ENCODE results near the gene WNT11.

WNT11 gene

GRCh38 chr11:76209973-76210930 lies 4.0 kb upstream of the WNT11 start:
- Histone ChIP-seq H3K27ac (ENCODE audit: low read depth, low read length) (no peak overlapping the region), H3K4me2 (ENCODE audit: low read length) (peak overlapping the region; percentile 42), H3K4me3 (ENCODE audit: low read length) (no peak overlapping the region), H3K9ac (ENCODE audit: low read length) (peak overlapping the region; percentile 19), H2BK120ac (ENCODE audit: low read depth, low read length) (no peak overlapping the region), H4K8ac (ENCODE audit: low read depth, low read length) (no peak overlapping the region), H3K79me2 (ENCODE audit: control insufficient read depth, insufficient read depth, low read length) (no peaks in the 10 kb centered on the region), H3K36me3 (ENCODE audit: control insufficient read depth, insufficient read depth, low read length) (no peaks in the 10 kb centered on the region), H2BK15ac (replicated peaks; ENCODE audit: low read depth) (no peak overlapping the region), H3K23ac (ENCODE audit: low read length) (no peak overlapping the region), H3K18ac (ENCODE audit: low read length) (no peak overlapping the region), H4K5ac (ENCODE audit: low read length) (no peak overlapping the region), H3K79me1 (ENCODE audit: low read length) (no peaks in the 10 kb centered on the region), H3K4ac (ENCODE audit: low read depth, low read length) (no peak overlapping the region), H3K27me3 (ENCODE audit: insufficient read depth, low read length, poor library complexity) (peaks cover 47% of the 10 kb centered on the region), H3K4me1 (ENCODE audit: control insufficient read depth, low read depth, low read length) (peaks cover 4% of the 10 kb centered on the region), H2AK5ac (ENCODE audit: low read length) (no peak overlapping the region), H3K56ac (ENCODE audit: low read length) (peak overlapping the region; percentile 56), H2BK5ac (ENCODE audit: low read length) (no peak overlapping the region)
- DNase-seq: peak; percentile 38
- WGBS (ENCODE audit: extremely low coverage, insufficient coverage, low lambda C conversion rate): no CpG with 5 or more reads among the region's 111 CpGs

DNA sequence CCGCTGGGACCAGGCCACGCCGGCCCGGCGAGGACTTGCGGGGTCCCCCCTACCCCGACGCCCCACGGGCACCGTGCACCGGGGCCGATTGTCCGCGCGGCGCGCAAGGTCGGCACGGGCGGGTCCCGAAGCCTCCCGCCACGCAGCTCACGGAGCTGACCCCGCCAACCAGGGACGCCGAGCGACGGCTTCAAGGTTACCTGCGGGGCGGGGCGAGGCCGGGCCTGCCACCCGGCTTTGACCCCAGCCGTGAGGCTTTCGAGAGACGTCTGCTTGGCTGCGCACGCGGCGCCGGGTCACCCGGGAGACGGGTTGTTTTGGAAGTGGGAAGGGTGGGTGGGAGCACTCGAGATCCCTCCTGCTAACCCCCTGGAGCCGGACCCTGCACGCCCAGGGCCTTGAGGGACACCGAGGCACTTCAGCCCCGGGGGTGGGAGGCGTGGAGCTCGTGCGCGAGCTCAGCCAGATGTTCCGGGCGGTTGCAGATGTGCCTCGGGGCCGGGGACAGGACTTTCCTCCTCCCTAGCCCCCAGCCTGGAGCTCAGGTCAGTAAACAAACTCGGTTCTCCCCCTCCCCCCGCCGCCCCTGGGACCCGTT lies 3.2 kb upstream of the WNT11 start:
- Histone ChIP-seq H3K9ac (ENCODE audit: low read length) (peak overlapping the region; percentile 48), H3K4me3 (ENCODE audit: low read length) (no peak overlapping the region), H3K79me2 (ENCODE audit: control insufficient read depth, insufficient read depth, low read length) (no peaks in the 10 kb centered on the region), H3K79me1 (ENCODE audit: low read length) (no peaks in the 10 kb centered on the region), H3K4me1 (ENCODE audit: control insufficient read depth, low read depth, low read length) (peaks cover 4% of the 10 kb centered on the region), H3K56ac (ENCODE audit: low read length) (peak overlapping the region; percentile 67), H3K4me2 (ENCODE audit: low read length) (peak overlapping the region; percentile 29), H2AK5ac (ENCODE audit: low read length) (no peak overlapping the region), H3K4ac (ENCODE audit: low read depth, low read length) (no peak overlapping the region), H3K27me3 (ENCODE audit: insufficient read depth, low read length, poor library complexity) (peaks cover 52% of the 10 kb centered on the region), H3K36me3 (ENCODE audit: control insufficient read depth, insufficient read depth, low read length) (no peaks in the 10 kb centered on the region), H4K5ac (ENCODE audit: low read length) (no peak overlapping the region), H3K27ac (ENCODE audit: low read depth, low read length) (no peak overlapping the region), H3K18ac (ENCODE audit: low read length) (no peak overlapping the region), H2BK5ac (ENCODE audit: low read length) (no peak overlapping the region), H2BK120ac (ENCODE audit: low read depth, low read length) (no peak overlapping the region), H2BK15ac (replicated peaks; ENCODE audit: low read depth) (no peak overlapping the region), H4K8ac (ENCODE audit: low read depth, low read length) (no peak overlapping the region), H3K23ac (ENCODE audit: low read length) (no peak overlapping the region)
- DNase-seq: peak; percentile 49
- WGBS (ENCODE audit: extremely low coverage, insufficient coverage, low lambda C conversion rate): no CpG with 5 or more reads among the region's 61 CpGs

DNA sequence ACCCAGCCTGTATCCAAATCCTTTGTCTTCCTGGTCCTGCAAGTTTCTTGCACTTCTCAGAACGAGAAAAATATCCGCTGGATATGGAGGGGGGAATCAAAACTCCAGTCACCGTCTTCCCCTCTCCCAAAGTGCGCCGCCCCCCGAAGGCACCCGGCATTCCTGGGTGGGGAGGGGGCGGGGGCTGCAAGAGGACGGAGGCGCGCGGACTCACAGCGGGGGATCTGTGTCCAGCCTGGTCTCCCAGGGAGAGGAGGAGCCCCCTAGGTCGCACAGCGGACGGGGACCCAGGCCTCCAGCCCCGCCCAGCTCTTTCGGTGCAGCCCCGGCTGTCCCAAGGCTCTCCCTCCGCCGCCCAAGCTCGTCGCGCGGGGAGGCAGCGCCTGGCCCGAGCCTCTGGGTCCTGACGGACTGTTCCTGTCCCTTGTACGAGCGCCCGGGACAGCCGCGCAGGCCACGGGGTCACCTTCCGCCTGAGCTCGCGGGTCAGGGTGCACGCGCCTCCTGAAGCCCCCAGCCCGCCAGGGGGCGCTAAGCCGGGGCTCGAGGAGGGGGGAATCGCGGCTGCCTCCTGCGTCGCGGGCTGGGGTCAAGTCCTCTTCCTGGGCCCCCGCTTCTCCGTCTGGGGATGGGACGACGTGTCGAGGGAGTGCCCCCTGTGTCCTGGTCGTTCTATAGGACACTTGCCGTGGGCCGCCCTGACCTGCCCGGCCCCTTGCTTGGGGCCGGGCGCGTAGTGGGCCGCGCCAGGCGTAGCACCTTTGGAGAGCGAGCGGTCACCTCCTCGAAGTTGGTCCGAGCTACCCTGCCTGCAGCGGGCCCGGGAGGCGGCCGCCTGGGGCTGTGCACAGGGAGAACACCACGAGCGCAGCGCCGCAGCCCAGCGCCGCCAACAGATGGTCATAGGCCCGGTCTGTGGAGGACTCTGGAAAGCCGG lies 2.4 kb upstream of the WNT11 start:
- Histone ChIP-seq H4K8ac (ENCODE audit: low read depth, low read length) (no peak overlapping the region), H3K79me2 (ENCODE audit: control insufficient read depth, insufficient read depth, low read length) (no peaks in the 10 kb centered on the region), H4K5ac (ENCODE audit: low read length) (no peak overlapping the region), H2AK5ac (ENCODE audit: low read length) (no peak overlapping the region), H3K4me2 (ENCODE audit: low read length) (peak overlapping the region; percentile 66), H2BK120ac (ENCODE audit: low read depth, low read length) (no peak overlapping the region), H3K4ac (ENCODE audit: low read depth, low read length) (no peak overlapping the region), H2BK5ac (ENCODE audit: low read length) (no peak overlapping the region), H3K79me1 (ENCODE audit: low read length) (no peaks in the 10 kb centered on the region), H3K18ac (ENCODE audit: low read length) (no peak overlapping the region), H3K27ac (ENCODE audit: low read depth, low read length) (no peak overlapping the region), H3K23ac (ENCODE audit: low read length) (no peak overlapping the region), H3K9ac (ENCODE audit: low read length) (peak overlapping the region; percentile 58), H3K27me3 (ENCODE audit: insufficient read depth, low read length, poor library complexity) (peaks cover 52% of the 10 kb centered on the region), H3K4me1 (ENCODE audit: control insufficient read depth, low read depth, low read length) (peaks cover 4% of the 10 kb centered on the region), H3K56ac (ENCODE audit: low read length) (peak overlapping the region; percentile 67), H3K4me3 (ENCODE audit: low read length) (no peak overlapping the region), H2BK15ac (replicated peaks; ENCODE audit: low read depth) (no peak overlapping the region), H3K36me3 (ENCODE audit: control insufficient read depth, insufficient read depth, low read length) (no peaks in the 10 kb centered on the region)
- peak; percentile 78 for DNase-seq
- WGBS (ENCODE audit: extremely low coverage, insufficient coverage, low lambda C conversion rate): no CpG with 5 or more reads among the region's 79 CpGs

DNA sequence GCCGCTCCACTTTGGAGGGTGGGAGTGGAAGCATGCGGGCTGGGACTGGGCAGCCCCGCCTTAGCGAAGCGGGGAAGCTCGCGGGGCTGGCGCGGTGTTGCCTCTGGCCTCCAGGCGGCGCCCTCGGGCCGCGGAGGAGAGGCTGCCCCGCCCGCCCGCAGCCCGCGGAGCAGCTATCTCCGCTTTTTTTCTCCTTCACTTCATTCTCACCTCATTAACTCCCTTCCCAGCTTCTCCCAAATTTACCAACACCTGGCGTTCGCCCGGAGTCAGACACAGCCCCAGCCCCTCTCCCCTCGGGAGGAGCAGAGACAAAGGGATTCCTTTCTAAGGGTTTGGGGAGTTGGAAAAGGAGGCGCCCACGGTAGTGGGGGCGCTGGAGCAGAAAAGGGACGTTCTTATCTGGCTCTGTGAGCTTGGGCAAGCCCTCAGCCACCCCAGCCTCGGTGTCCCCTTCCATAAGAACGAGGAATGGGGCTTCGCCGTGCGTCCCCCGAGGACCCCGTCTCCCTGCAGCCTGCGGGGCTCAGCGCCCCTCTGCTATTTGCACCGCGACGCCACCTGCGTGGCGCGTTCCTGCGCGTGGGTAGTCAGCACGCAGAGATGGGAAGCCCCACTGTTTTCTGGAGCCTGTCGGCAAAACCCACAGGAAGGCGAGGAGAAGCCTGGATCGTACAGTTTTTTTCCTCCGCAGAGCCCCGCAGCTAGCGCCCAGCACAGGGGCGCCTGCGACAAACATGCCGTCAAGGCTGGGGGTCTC lies 1.5 kb upstream of the WNT11 start:
- Histone ChIP-seq H2BK5ac (ENCODE audit: low read length) (no peak overlapping the region), H3K27ac (ENCODE audit: low read depth, low read length) (no peak overlapping the region), H3K4me3 (ENCODE audit: low read length) (no peak overlapping the region), H3K18ac (ENCODE audit: low read length) (no peak overlapping the region), H4K8ac (ENCODE audit: low read depth, low read length) (no peak overlapping the region), H4K5ac (ENCODE audit: low read length) (no peak overlapping the region), H3K23ac (ENCODE audit: low read length) (no peak overlapping the region), H2BK15ac (replicated peaks; ENCODE audit: low read depth) (no peak overlapping the region), H3K56ac (ENCODE audit: low read length) (peak overlapping the region; percentile 70), H3K79me1 (ENCODE audit: low read length) (no peaks in the 10 kb centered on the region), H3K4ac (ENCODE audit: low read depth, low read length) (no peak overlapping the region), H3K79me2 (ENCODE audit: control insufficient read depth, insufficient read depth, low read length) (no peaks in the 10 kb centered on the region), H2BK120ac (ENCODE audit: low read depth, low read length) (no peak overlapping the region), H3K27me3 (ENCODE audit: insufficient read depth, low read length, poor library complexity) (peaks cover 52% of the 10 kb centered on the region), H3K4me2 (ENCODE audit: low read length) (peak overlapping the region; percentile 66), H3K9ac (ENCODE audit: low read length) (no peak overlapping the region), H3K36me3 (ENCODE audit: control insufficient read depth, insufficient read depth, low read length) (no peaks in the 10 kb centered on the region), H2AK5ac (ENCODE audit: low read length) (no peak overlapping the region), H3K4me1 (ENCODE audit: control insufficient read depth, low read depth, low read length) (peaks cover 4% of the 10 kb centered on the region)
- no CpG with 5 or more reads among the region's 55 CpGs for WGBS (ENCODE audit: extremely low coverage, insufficient coverage, low lambda C conversion rate)
- peak; percentile 92 for DNase-seq

GRCh38 chr11:76206077-76206326 lies 300 bp downstream of the WNT11 start:
- no peaks in the 10 kb centered on the region for H3K79me1 ChIP-seq (ENCODE audit: low read length)
- no peak overlapping the region for H2BK120ac ChIP-seq (ENCODE audit: low read depth, low read length)
- peak overlapping the region; percentile 64 for H3K56ac ChIP-seq (ENCODE audit: low read length)
- WGBS (ENCODE audit: extremely low coverage, insufficient coverage, low lambda C conversion rate): no CpG with 5 or more reads among the region's 18 CpGs
- H2BK5ac ChIP-seq (ENCODE audit: low read length): no peak overlapping the region
- DNase-seq: no peak
- no peak overlapping the region for H4K5ac ChIP-seq (ENCODE audit: low read length)
- peak overlapping the region; percentile 42 for H3K9ac ChIP-seq (ENCODE audit: low read length)
- no peaks in the 10 kb centered on the region for H3K79me2 ChIP-seq (ENCODE audit: control insufficient read depth, insufficient read depth, low read length)
- peaks cover 4% of the 10 kb centered on the region for H3K4me1 ChIP-seq (ENCODE audit: control insufficient read depth, low read depth, low read length)
- H4K8ac ChIP-seq (ENCODE audit: low read depth, low read length): no peak overlapping the region
- H3K27ac ChIP-seq (ENCODE audit: low read depth, low read length): no peak overlapping the region
- no peak overlapping the region for H2AK5ac ChIP-seq (ENCODE audit: low read length)
- H3K4ac ChIP-seq (ENCODE audit: low read depth, low read length): no peak overlapping the region
- no peaks in the 10 kb centered on the region for H3K36me3 ChIP-seq (ENCODE audit: control insufficient read depth, insufficient read depth, low read length)
- peak overlapping the region; percentile 62 for H3K4me2 ChIP-seq (ENCODE audit: low read length)
- no peak overlapping the region for H3K18ac ChIP-seq (ENCODE audit: low read length)
- H3K4me3 ChIP-seq (ENCODE audit: low read length): no peak overlapping the region
- H3K27me3 ChIP-seq (ENCODE audit: insufficient read depth, low read length, poor library complexity): peaks cover 43% of the 10 kb centered on the region
- H3K23ac ChIP-seq (ENCODE audit: low read length): no peak overlapping the region
- no peak overlapping the region for H2BK15ac ChIP-seq (replicated peaks; ENCODE audit: low read depth)
